A549 (cell line): ENCODE data around the gene AADACL4. TPM values are rescaled to one million over a fixed set of nuclear protein-coding genes. Genes with fewer than 3 reads are reported as not detected.
A peak's percentile ranks its signal among the peaks of the same experiment; 100 is the strongest.

Source experiments
- ATAC-seq, 2 experiments: fragments of 200-7000 bp in 1 of 2; fragments of >200 bp in 1 of 2; cut with Nextera tagmentation in 1 of 2; cut with Tn5 transposase in 1 of 2; 3 replicates each; pipeline versions ENCODE4 v1.8.0 to v1.9.1; 2018 to 2020; ENCODE audit warnings: mild to moderate bottlenecking in 1 of 2, moderate library complexity in 1 of 2
- CTCF ChIA-PET: fragments of 300-600 bp; sonication (Branson Sonifier 250); formaldehyde crosslinking; extraction: SDS; loops from one replicate; lab custom pipeline; 2021; ENCODE audit warnings: antibody characterized with exemption, inconsistent platforms; lab: Yijun Ruan, JAX
- POLR2A ChIA-PET: fragments of 350-600 bp; formaldehyde crosslinking; extraction: SDS; loops from one replicate; lab custom pipeline; 2021; ENCODE audit warnings: antibody characterized with exemption, inconsistent platforms; lab: Yijun Ruan, JAX
- DNase-seq, 2 experiments: peaks; one replicate each; pipeline versions ENCODE4 v3.0.0 to v3.0.0-alpha.2; 2011 to 2016; ENCODE audit warnings: low read depth in 1 of 2, low spot score in 1 of 2
- FAIRE-seq: peaks from 2 replicates; lab custom pipeline; 2011; peaks lifted over from hg19 to GRCh38; lab: Jason Lieb, UNC
- H3K27ac ChIP-seq, 2 experiments: fragments of >200 bp; sonication (Bioruptor Twin); formaldehyde crosslinking; 3 replicates each; pipeline ENCODE4 v1.5.1; 2016 to 2017
- H3K4me1 ChIP-seq: fragments of >200 bp; sonication (Bioruptor Twin); formaldehyde crosslinking; 3 replicates; pipeline ENCODE4 v1.6.1; 2016
- H3K4me2 ChIP-seq: fragments of >200 bp; sonication (Bioruptor Twin); formaldehyde crosslinking; 3 replicates; pipeline ENCODE4 v1.6.1; 2016
- H3K4me3 ChIP-seq: fragments of >200 bp; sonication (Bioruptor Twin); formaldehyde crosslinking; 3 replicates; pipeline ENCODE4 v1.5.1; 2016
- H3K9me3 ChIP-seq: fragments of >200 bp; sonication (Bioruptor Twin); formaldehyde crosslinking; 3 replicates; pipeline ENCODE4 v1.6.1; 2016
- ATOH8 ChIP-seq: fragments of 250-450 bp; sonication (Bioruptor Pico); IDR thresholded peaks from 2 replicates; pipeline ENCODE4 v1.5.0; 2020; ENCODE audit warnings: low read depth, mild to moderate bottlenecking, moderate library complexity
- BCL3 ChIP-seq: fragments of >200 bp; sonication (Bioruptor Twin); formaldehyde crosslinking; IDR thresholded peaks from 3 replicates; pipeline ENCODE4 v1.6.1; 2016
- CEBPB ChIP-seq, 2 experiments: fragments of >200 bp in 1 of 2; sonication (Bioruptor Twin) in 1 of 2; formaldehyde crosslinking in 1 of 2; IDR thresholded peaks; 2 replicates each; pipeline ENCODE4 v1.6.1; 2012 to 2016
- CHD2 ChIP-seq: fragments of 150-350 bp; IDR thresholded peaks from 2 replicates; pipeline ENCODE4 v1.6.1; 2014; ENCODE audit warnings: low read length; ENCODE audit not compliant: partially characterized antibody
- CHD4 ChIP-seq: fragments of 200-600 bp; sonication (generic); IDR thresholded peaks from 2 replicates; pipeline ENCODE4 v1.6.1; 2016; ENCODE audit warnings: antibody characterized with exemption, mild to moderate bottlenecking, borderline replicate concordance
- EHF ChIP-seq: fragments of 250-450 bp; sonication (Bioruptor Pico); IDR thresholded peaks from 2 replicates; pipeline ENCODE4 v1.5.0; 2020; ENCODE audit warnings: mild to moderate bottlenecking
- EP300 ChIP-seq, 2 experiments: fragments of >200 bp; sonication (Bioruptor Twin); formaldehyde crosslinking; IDR thresholded peaks; 2 replicates in 1 of 2; 3 replicates in 1 of 2; pipeline ENCODE4 v1.6.1; 2016 to 2017
- FOSB ChIP-seq: fragments of 250-450 bp; sonication (Bioruptor Pico); IDR thresholded peaks from 2 replicates; pipeline ENCODE4 v1.5.0; 2020; ENCODE audit warnings: mild to moderate bottlenecking, moderate library complexity
- HES2 ChIP-seq: fragments of >200 bp; sonication (Bioruptor Twin); formaldehyde crosslinking; IDR thresholded peaks from 2 replicates; pipeline ENCODE4 v1.6.1; 2016
- HEYL ChIP-seq: fragments of 250-450 bp; sonication (Bioruptor Pico); IDR thresholded peaks from 2 replicates; pipeline ENCODE4 v1.8.0; 2021; ENCODE audit warnings: mild to moderate bottlenecking, moderate library complexity
- HMGXB4 ChIP-seq: fragments of 250-450 bp; sonication (Bioruptor Pico); IDR thresholded peaks from 2 replicates; pipeline ENCODE4 v1.5.0; 2021; ENCODE audit warnings: mild to moderate bottlenecking, moderate library complexity, borderline replicate concordance
- HOXA7 ChIP-seq: fragments of 250-450 bp; sonication (Bioruptor Pico); IDR thresholded peaks from 2 replicates; pipeline ENCODE4 v1.5.0; 2020; ENCODE audit warnings: mild to moderate bottlenecking, moderate library complexity
- HOXB5 ChIP-seq: fragments of 250-450 bp; sonication (Bioruptor Pico); IDR thresholded peaks from 2 replicates; pipeline ENCODE4 v1.5.0; 2020; ENCODE audit warnings: mild to moderate bottlenecking, moderate library complexity
- JUN ChIP-seq, 2 experiments: fragments of >200 bp; sonication (Bioruptor Twin); formaldehyde crosslinking; IDR thresholded peaks; 2 replicates in 1 of 2; 3 replicates in 1 of 2; pipeline ENCODE4 v1.6.1; 2016 to 2017
- KDM5A ChIP-seq: fragments of 200-600 bp; sonication (generic); IDR thresholded peaks from 2 replicates; pipeline ENCODE4 v1.6.1; 2016; ENCODE audit warnings: antibody characterized with exemption, mild to moderate bottlenecking
- MAX ChIP-seq: IDR thresholded peaks from 2 replicates; pipeline ENCODE4 v1.6.1; 2012
- PHF8 ChIP-seq: fragments of 200-600 bp; sonication (generic); IDR thresholded peaks from 2 replicates; pipeline ENCODE4 v1.6.1; 2016; ENCODE audit warnings: low read depth, mild to moderate bottlenecking, antibody characterized with exemption, moderate library complexity, borderline replicate concordance
- POLR2A ChIP-seq: IDR thresholded peaks from 2 replicates; pipeline ENCODE4 v1.6.1; 2012; ENCODE audit warnings: mild to moderate bottlenecking, low read length
- POLR2AphosphoS2 ChIP-seq: conservative IDR thresholded peaks from 2 replicates; pipeline ENCODE4 v1.6.1; 2012; ENCODE audit warnings: low read length, improper control_type of control experiment, inconsistent platforms
- SREBF2 ChIP-seq: fragments of 450-650 bp; IDR thresholded peaks from 2 replicates; pipeline ENCODE4 v1.6.1; 2014; ENCODE audit warnings: mild to moderate bottlenecking, moderate library complexity
- TFCP2L1 ChIP-seq: fragments of 250-450 bp; sonication (Bioruptor Pico); IDR thresholded peaks from 2 replicates; pipeline ENCODE4 v1.5.0; 2021; ENCODE audit warnings: mild to moderate bottlenecking
- USF2 ChIP-seq: fragments of 450-650 bp; IDR thresholded peaks from 2 replicates; pipeline ENCODE4 v1.6.1; 2014; ENCODE audit warnings: antibody characterized with exemption
- ZFP36 ChIP-seq: fragments of 450-650 bp; IDR thresholded peaks from 2 replicates; pipeline ENCODE4 v1.6.1; 2014; ENCODE audit warnings: borderline replicate concordance; ENCODE audit not compliant: partially characterized antibody
- WGBS: methylation state at CpG from one replicate; pipeline ENCODE4 v1.1.6; 2017; ENCODE audit errors: missing lambda C conversion rate; 5-methylcytosine and 5-hydroxymethylcytosine counted together
- polyA plus RNA-seq, 4 experiments: library from polyadenylated mRNA; depleted of rRNA in 3 of 4; stranded (reverse); fragments of >200 nt; fragmentation: RNase III in 1 of 4; extraction: RNeasy Plus Mini Kit Qiagen cat#74134 plus additional on column Dnase treatment in 1 of 4; gene quantifications; 2 replicates in 3 of 4; 3 replicates in 1 of 4; pipeline ENCODE4 v1.2.3, GENCODE V29; 2011 to 2017

AADACL4 gene
- polyA plus RNA-seq, 2 of the 4 experiments (the other 2 are of a cell fraction) = not detected

- POLR2A ChIA-PET = interaction anchor here (0.6 to 7.2 kb wide), 25 partner anchors 9 to 708 kb away, joined by 3 to 209 read pairs (median 8); partner anchors contain the start of gene MFN2
- ATAC-seq = peak; percentile 69 to 78
- CTCF ChIA-PET = interaction anchor here (0.6 to 8.0 kb wide), 13 partner anchors 14 to 609 kb away, joined by 3 to 60 read pairs (median 4); no protein-coding TSS in a partner anchor
- WGBS = under 1% methylated on average over 34 of the region's 69 CpGs
- no peaks in the 10 kb centered on the region for H3K9me3 ChIP-seq
- peaks cover 39% of the 10 kb centered on the region for H3K4me1 ChIP-seq
- H3K4me2 ChIP-seq = peak within 1 kb of the TSS; percentile 93
- TF ChIP-seq EHF = no peak
- TF ChIP-seq CHD4 = no peak
- TF ChIP-seq USF2 = no peak
- TF ChIP-seq HES2 = no peak
- TF ChIP-seq PHF8 = 0 out of 2 replicates have a peak, but pooled peaks have one; percentile 5
- TF ChIP-seq ZFP36 = no peak
- TF ChIP-seq ATOH8 (CRISPR knock-in tag) = no peak
- peak in 1 of 2 experiments; percentile 43; a peak in 2 of 4 replicates for TF ChIP-seq CEBPB (IDR thresholded peaks at IDR 0.05)
- no peak for TF ChIP-seq HMGXB4 (CRISPR knock-in tag)
- no peak for TF ChIP-seq SREBF2
- peak; percentile 39; the same call in 1 of the 2 replicates for TF ChIP-seq MAX
- peak; percentile 30; the same call in 1 of the 2 replicates for TF ChIP-seq HOXB5 (CRISPR knock-in tag)
- TF ChIP-seq EP300 (IDR thresholded peaks at IDR 0.05) = no peak
- TF ChIP-seq BCL3 = peak; percentile 60; the same call in 2 of the 3 replicates
- TF ChIP-seq HEYL (CRISPR knock-in tag) = no peak
- TF ChIP-seq CHD2 = peak; percentile 25
- peak; percentile 46 to 74; a peak in 1 of 5 replicates for TF ChIP-seq JUN (IDR thresholded peaks at IDR 0.05)
- TF ChIP-seq KDM5A = no peak
- TF ChIP-seq POLR2AphosphoS2 = 0 out of 2 replicates have a peak, but pooled peaks have one; percentile 39
- TF ChIP-seq POLR2A = peak; percentile 18
- TF ChIP-seq, all 56 proteins: peak for 9
- FAIRE-seq (no peak), DNase-seq (peak; percentile 72 to 89)
- Histone ChIP-seq H3K27ac (peak within 1 kb of the TSS; percentile 99 to 100), H3K4me3 (peak within 1 kb of the TSS; percentile 93)
Measured at GRCh38 chr1:12617901-12618660, 25.8 kb upstream of the AADACL4 start, which contains the start of gene DHRS3. DHRS3 (minus strand) TSS chr1:12618210; CDS start chr1:12617348, 862 bp downstream.

- Histone ChIP-seq H3K9me3 (no peaks in the 10 kb centered on the region), H3K27ac (peak overlapping the region; percentile 99 to 100), H3K4me3 (peak overlapping the region; percentile 93), H3K4me2 (peak overlapping the region; percentile 93), H3K4me1 (peaks cover 34% of the 10 kb centered on the region)
- FAIRE-seq = no peak
- TF ChIP-seq MAX = no peak
- TF ChIP-seq HOXA7 = peak; percentile 54; the same call in 1 of the 2 replicates
- TF ChIP-seq FOSB (CRISPR knock-in tag) = peak; percentile 76; the same call in 1 of the 2 replicates
- TF ChIP-seq TFCP2L1 (CRISPR knock-in tag) = peak; percentile 46; the same call in 1 of the 2 replicates
- peak; percentile 5 to 17 for ATAC-seq
- DNase-seq = peak in 1 of 2 experiments; percentile 54
- ChIA-PET POLR2A (interaction anchor here (0.6 to 7.2 kb wide), 17 partner anchors 10 to 306 kb away, joined by 3 to 209 read pairs (median 9); no protein-coding TSS in a partner anchor), CTCF (interaction anchor here (0.9 to 8.0 kb wide), 11 partner anchors 15 to 341 kb away, joined by 3 to 60 read pairs (median 4); no protein-coding TSS in a partner anchor)
- 0% methylated on average over 6 of the region's 6 CpGs for WGBS
Measured at GRCh38 chr1:12618661-12618964, 25.3 kb upstream of the AADACL4 start.
